SH-SY5Y (cell line): ENCODE results near the gene MSMO1.

ENCODE experiments used
- GATA2 ChIP-seq: IDR thresholded peaks from 2 replicates; pipeline ENCODE4 v1.6.1; 2011; ENCODE audit warnings: mild to moderate bottlenecking, low read depth, low read length
- GATA3 ChIP-seq: IDR thresholded peaks from 2 replicates; pipeline ENCODE4 v1.6.1; 2011; ENCODE audit warnings: low read depth, mild to moderate bottlenecking, low read length, moderate library complexity

DNA sequence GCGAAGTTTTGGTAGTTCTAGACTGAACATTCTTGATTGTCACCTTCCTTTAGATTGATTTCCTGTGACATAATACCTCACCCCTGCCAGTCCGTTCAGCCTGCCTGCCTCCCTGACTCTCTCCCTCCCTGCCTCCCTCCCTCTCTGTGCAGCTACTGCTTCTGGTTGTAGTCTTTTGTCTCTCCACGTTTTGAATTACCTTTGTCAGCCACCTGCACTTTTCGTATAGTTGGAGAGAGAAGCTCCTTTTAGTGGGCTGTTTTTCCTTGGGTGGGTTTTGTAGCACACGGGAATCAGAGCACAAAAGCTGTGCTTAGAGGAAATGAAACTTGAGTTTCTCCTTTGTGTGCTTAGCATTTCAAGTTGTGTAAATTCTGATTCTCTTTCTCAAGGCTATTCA is 32.6 kb upstream of the MSMO1 start:
- no peak for TF ChIP-seq GATA2
- TF ChIP-seq GATA3 = no peak
